H9 (cell line): ENCODE measurements around the gene ALG9. TPM values are rescaled to one million over a fixed set of nuclear protein-coding genes. Genes with fewer than 3 reads are reported as not detected.

Experiments
- DNase-seq: peaks from one replicate; pipeline ENCODE4 v3.0.0-alpha.2; 2017
- H2AFZ ChIP-seq: one replicate; pipeline ENCODE4 v1.6.1; 2013; ENCODE audit warnings: mild to moderate bottlenecking, low read length, control low read depth, moderate library complexity
- H2AK5ac ChIP-seq: 2 replicates; pipeline ENCODE4 v1.6.1; 2013; ENCODE audit warnings: low read length, control low read depth, mixed read lengths; ENCODE audit not compliant: insufficient read length
- H2BK120ac ChIP-seq: one replicate; pipeline ENCODE4 v1.6.1; 2013; ENCODE audit warnings: low read depth, mild to moderate bottlenecking, low read length, control low read depth, inconsistent platforms; ENCODE audit not compliant: poor library complexity, severe bottlenecking
- H2BK12ac ChIP-seq: 2 replicates; pipeline ENCODE4 v1.6.1; 2013; ENCODE audit warnings: low read length, control low read depth, mixed read lengths, low read depth; ENCODE audit not compliant: insufficient read length
- H2BK15ac ChIP-seq: 2 replicates; pipeline ENCODE4 v1.6.1; 2013; ENCODE audit warnings: low read depth, low read length, control low read depth
- H2BK20ac ChIP-seq: one replicate; pipeline ENCODE4 v1.6.1; 2013; ENCODE audit warnings: low read depth, mild to moderate bottlenecking, low read length, control low read depth, inconsistent platforms; ENCODE audit not compliant: poor library complexity, severe bottlenecking
- H2BK5ac ChIP-seq: 2 replicates; pipeline ENCODE4 v1.6.1; 2013; ENCODE audit warnings: low read length, control low read depth, mixed read lengths; ENCODE audit not compliant: insufficient read length
- H3K14ac ChIP-seq: 2 replicates; pipeline ENCODE4 v1.6.1; 2013; ENCODE audit warnings: low read length, control low read depth; ENCODE audit not compliant: insufficient read depth
- H3K18ac ChIP-seq: 2 replicates; pipeline ENCODE4 v1.6.1; 2013; ENCODE audit warnings: low read depth, mild to moderate bottlenecking, mixed read lengths, low read length, control low read depth; ENCODE audit not compliant: insufficient read length
- H3K23ac ChIP-seq: 2 replicates; pipeline ENCODE4 v1.6.1; 2013; ENCODE audit warnings: low read length, control low read depth, mixed read lengths, low read depth; ENCODE audit not compliant: insufficient read length
- H3K23me2 ChIP-seq: 2 replicates; pipeline ENCODE4 v1.6.1; 2013; ENCODE audit warnings: low read depth, mild to moderate bottlenecking, mixed read lengths, low read length, control low read depth; ENCODE audit not compliant: insufficient read length, poor library complexity, severe bottlenecking
- H3K27ac ChIP-seq: 2 replicates; pipeline ENCODE4 v1.5.1; 2013; ENCODE audit warnings: low read length, control low read depth, mixed read lengths, low read depth; ENCODE audit not compliant: insufficient read length
- H3K27me3 ChIP-seq: 2 replicates; pipeline ENCODE4 v1.6.1; 2013; ENCODE audit warnings: low read length, control low read depth, inconsistent platforms; ENCODE audit not compliant: insufficient read depth
- H3K4ac ChIP-seq: 2 replicates; pipeline ENCODE4 v1.6.1; 2013; ENCODE audit warnings: low read depth, mild to moderate bottlenecking, control low read depth, inconsistent platforms, low read length, moderate library complexity
- H3K4me1 ChIP-seq: 2 replicates; pipeline ENCODE4 v1.6.1; 2013; ENCODE audit warnings: low read length, control low read depth, inconsistent platforms; ENCODE audit not compliant: insufficient read depth
- H3K4me2 ChIP-seq: 2 replicates; pipeline ENCODE4 v1.6.1; 2013; ENCODE audit warnings: low read length, control low read depth, mixed read lengths; ENCODE audit not compliant: insufficient read length, insufficient read depth
- H3K56ac ChIP-seq: 2 replicates; pipeline ENCODE4 v1.6.1; 2013; ENCODE audit warnings: low read depth, mild to moderate bottlenecking, mixed read lengths, low read length, control low read depth; ENCODE audit not compliant: insufficient read length
- H3K79me1 ChIP-seq: 2 replicates; pipeline ENCODE4 v1.6.1; 2013; ENCODE audit warnings: low read depth, mild to moderate bottlenecking, moderate library complexity, low read length, control low read depth, inconsistent platforms; ENCODE audit not compliant: insufficient read depth, poor library complexity, severe bottlenecking
- H3K79me2 ChIP-seq: 2 replicates; pipeline ENCODE4 v1.6.1; 2013; ENCODE audit warnings: low read length, control low read depth, inconsistent platforms; ENCODE audit not compliant: insufficient read depth
- H3K9ac ChIP-seq: 2 replicates; pipeline ENCODE4 v1.6.1; 2013; ENCODE audit warnings: low read length, control low read depth, mixed read lengths; ENCODE audit not compliant: insufficient read length; ENCODE audit errors: extremely low read depth
- H3K9me3 ChIP-seq: one replicate; pipeline ENCODE4 v1.6.1; 2013; ENCODE audit warnings: low read depth, low read length, inconsistent platforms; ENCODE audit not compliant: control insufficient read depth
- H3T11ph ChIP-seq: one replicate; pipeline ENCODE4 v1.6.1; 2013; ENCODE audit warnings: mild to moderate bottlenecking, low read length, control low read depth, inconsistent platforms
- H4K20me1 ChIP-seq: one replicate; pipeline ENCODE4 v1.6.1; 2013; ENCODE audit not compliant: control insufficient read depth, insufficient read length, insufficient read depth
- H4K5ac ChIP-seq: 2 replicates; pipeline ENCODE4 v1.6.1; 2013; ENCODE audit warnings: low read depth, mild to moderate bottlenecking, mixed read lengths, low read length, control low read depth; ENCODE audit not compliant: insufficient read length
- H4K8ac ChIP-seq: replicated peaks from 2 replicates; pipeline ENCODE4 v1.6.1; 2013; ENCODE audit warnings: low read length, control low read depth, mixed read lengths, low read depth; ENCODE audit not compliant: insufficient read length
- H4K91ac ChIP-seq: 2 replicates; pipeline ENCODE4 v1.6.1; 2013; ENCODE audit warnings: low read depth, mild to moderate bottlenecking, moderate library complexity, mixed read lengths, low read length, control low read depth; ENCODE audit not compliant: insufficient read length
- H3K27ac Mint-ChIP-seq, 3 experiments: 2 replicates in 2 of 3; 3 replicates in 1 of 3; pipeline ENCODE4 v1.8.0; 2020 to 2021; ENCODE audit warnings: mixed read lengths in 3 of 3, mild to moderate bottlenecking in 1 of 3, moderate library complexity in 1 of 3
- H3K27me3 Mint-ChIP-seq: 2 replicates; pipeline ENCODE4 v1.8.0; 2021; ENCODE audit warnings: low read depth, mild to moderate bottlenecking, moderate library complexity, mixed read lengths
- H3K36me3 Mint-ChIP-seq, 3 experiments: 2 replicates in 2 of 3; 3 replicates in 1 of 3; pipeline ENCODE4 v1.8.0; 2020 to 2021; ENCODE audit warnings: low read depth in 3 of 3, mixed read lengths in 3 of 3; ENCODE audit not compliant: insufficient read depth in 1 of 3
- H3K4me1 Mint-ChIP-seq, 2 experiments: 2 replicates each; pipeline ENCODE4 v1.8.0; 2020; ENCODE audit warnings: mixed read lengths in 2 of 2
- H3K4me3 Mint-ChIP-seq, 2 experiments: 2 replicates in 1 of 2; 3 replicates in 1 of 2; pipeline ENCODE4 v1.8.0; 2020 to 2021; ENCODE audit warnings: mild to moderate bottlenecking in 2 of 2, mixed read lengths in 2 of 2, moderate library complexity in 1 of 2
- H3K9me3 Mint-ChIP-seq, 2 experiments: 2 replicates in 1 of 2; 3 replicates in 1 of 2; pipeline ENCODE4 v1.8.0; 2020; ENCODE audit warnings: mild to moderate bottlenecking in 2 of 2, mixed read lengths in 2 of 2, moderate library complexity in 1 of 2
- WGBS: extraction: QIAGEN DNeasy Blood & Tissue Kit; methylation state at CpG from one replicate; pipeline ENCODE4 v1.1.7; 2013; ENCODE audit warnings: missing lambda C conversion rate, low lambda C conversion rate, mixed read lengths; ENCODE audit not compliant: insufficient read length; ENCODE audit errors: extremely low coverage; 5-methylcytosine and 5-hydroxymethylcytosine counted together
- total RNA-seq: library from RNA; stranded (reverse); gene quantifications from 2 replicates; pipeline ENCODE4 v1.2.1, GENCODE V29; 2021
- TF ChIP-seq, protein P1 (sequence below): fragments of 200-600 bp; sonication (generic); conservative IDR thresholded peaks from 3 replicates; pipeline ENCODE4 v1.8.0; 2021; ENCODE audit warnings: antibody characterized with exemption, mild to moderate bottlenecking

ALG9 gene
- total RNA-seq, 1 experiment from 2014 or later: 26.0 TPM

DNA sequence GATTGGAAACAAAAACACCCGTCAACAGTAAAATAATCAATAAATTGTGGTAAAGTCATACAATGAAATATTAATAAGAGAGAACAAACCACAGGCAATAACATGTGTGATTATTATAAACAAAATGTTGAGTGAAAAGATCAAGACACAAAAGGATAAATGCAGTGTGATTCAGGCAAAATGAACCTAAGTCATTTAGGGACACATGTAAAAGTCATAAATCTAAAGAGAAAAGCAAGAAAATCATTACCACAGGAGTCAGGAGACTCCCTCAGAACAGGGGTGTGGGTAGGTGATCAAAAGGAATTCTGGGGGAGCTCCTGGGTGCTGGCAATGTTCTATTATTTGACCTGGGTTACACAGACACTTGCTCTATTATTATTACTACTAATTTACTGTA, 57.3 kb downstream of the ALG9 start:
- H3K4me1 Mint-ChIP-seq: peaks cover 3% of the 10 kb centered on the region in 2 experiments; a peak in 1 of 4 replicates
- H4K8ac ChIP-seq: no peak overlapping the region
- no peak overlapping the region for H4K91ac ChIP-seq
- no peak for DNase-seq
- H3K9me3 ChIP-seq: no peaks in the 10 kb centered on the region
- H3K23me2 ChIP-seq: no peaks in the 10 kb centered on the region
- no peak overlapping the region for H2BK120ac ChIP-seq
- H3K9me3 Mint-ChIP-seq: no peaks in the 10 kb centered on the region
- H3K23ac ChIP-seq: no peak overlapping the region
- H3K56ac ChIP-seq: no peak overlapping the region
- H2AK5ac ChIP-seq: no peak overlapping the region
- no peaks in the 10 kb centered on the region for H3K79me1 ChIP-seq
- H3K36me3 Mint-ChIP-seq: peaks cover 0 to 1% (median 0%) of the 10 kb centered on the region in 3 experiments; a peak in 1 of 7 replicates
- WGBS: no CpG with 5 or more reads among the region's 1 CpG
- no peak overlapping the region for H3K4me2 ChIP-seq
- H3T11ph ChIP-seq: no peak overlapping the region
- H3K79me2 ChIP-seq: no peaks in the 10 kb centered on the region
- no peak overlapping the region for H4K5ac ChIP-seq
- no peak overlapping the region for H3K9ac ChIP-seq
- H2BK20ac ChIP-seq: no peak overlapping the region
- TF ChIP-seq, protein P1, sequence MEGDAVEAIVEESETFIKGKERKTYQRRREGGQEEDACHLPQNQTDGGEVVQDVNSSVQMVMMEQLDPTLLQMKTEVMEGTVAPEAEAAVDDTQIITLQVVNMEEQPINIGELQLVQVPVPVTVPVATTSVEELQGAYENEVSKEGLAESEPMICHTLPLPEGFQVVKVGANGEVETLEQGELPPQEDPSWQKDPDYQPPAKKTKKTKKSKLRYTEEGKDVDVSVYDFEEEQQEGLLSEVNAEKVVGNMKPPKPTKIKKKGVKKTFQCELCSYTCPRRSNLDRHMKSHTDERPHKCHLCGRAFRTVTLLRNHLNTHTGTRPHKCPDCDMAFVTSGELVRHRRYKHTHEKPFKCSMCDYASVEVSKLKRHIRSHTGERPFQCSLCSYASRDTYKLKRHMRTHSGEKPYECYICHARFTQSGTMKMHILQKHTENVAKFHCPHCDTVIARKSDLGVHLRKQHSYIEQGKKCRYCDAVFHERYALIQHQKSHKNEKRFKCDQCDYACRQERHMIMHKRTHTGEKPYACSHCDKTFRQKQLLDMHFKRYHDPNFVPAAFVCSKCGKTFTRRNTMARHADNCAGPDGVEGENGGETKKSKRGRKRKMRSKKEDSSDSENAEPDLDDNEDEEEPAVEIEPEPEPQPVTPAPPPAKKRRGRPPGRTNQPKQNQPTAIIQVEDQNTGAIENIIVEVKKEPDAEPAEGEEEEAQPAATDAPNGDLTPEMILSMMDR: no peak
- H3K4me1 ChIP-seq: no peaks in the 10 kb centered on the region
- H3K27me3 ChIP-seq: no peaks in the 10 kb centered on the region
- no peak overlapping the region for H3K27ac Mint-ChIP-seq
- no peaks in the 10 kb centered on the region for H3K27me3 Mint-ChIP-seq
- no peaks in the 10 kb centered on the region for H4K20me1 ChIP-seq
- no peak overlapping the region for H3K4me3 Mint-ChIP-seq
- no peak overlapping the region for H3K27ac ChIP-seq
- no peak overlapping the region for H3K4ac ChIP-seq
- H2AFZ ChIP-seq: no peak overlapping the region
- no peak overlapping the region for H2BK15ac ChIP-seq
- H2BK12ac ChIP-seq: no peak overlapping the region
- no peak overlapping the region for H3K14ac ChIP-seq
- H3K18ac ChIP-seq: no peak overlapping the region
- H2BK5ac ChIP-seq: no peak overlapping the region
